Measurements from ENCODE around the gene IGF2BP3.
A peak's percentile ranks its signal among the peaks of the same experiment; 100 is the strongest.

The IGF2BP3 gene

DNA sequence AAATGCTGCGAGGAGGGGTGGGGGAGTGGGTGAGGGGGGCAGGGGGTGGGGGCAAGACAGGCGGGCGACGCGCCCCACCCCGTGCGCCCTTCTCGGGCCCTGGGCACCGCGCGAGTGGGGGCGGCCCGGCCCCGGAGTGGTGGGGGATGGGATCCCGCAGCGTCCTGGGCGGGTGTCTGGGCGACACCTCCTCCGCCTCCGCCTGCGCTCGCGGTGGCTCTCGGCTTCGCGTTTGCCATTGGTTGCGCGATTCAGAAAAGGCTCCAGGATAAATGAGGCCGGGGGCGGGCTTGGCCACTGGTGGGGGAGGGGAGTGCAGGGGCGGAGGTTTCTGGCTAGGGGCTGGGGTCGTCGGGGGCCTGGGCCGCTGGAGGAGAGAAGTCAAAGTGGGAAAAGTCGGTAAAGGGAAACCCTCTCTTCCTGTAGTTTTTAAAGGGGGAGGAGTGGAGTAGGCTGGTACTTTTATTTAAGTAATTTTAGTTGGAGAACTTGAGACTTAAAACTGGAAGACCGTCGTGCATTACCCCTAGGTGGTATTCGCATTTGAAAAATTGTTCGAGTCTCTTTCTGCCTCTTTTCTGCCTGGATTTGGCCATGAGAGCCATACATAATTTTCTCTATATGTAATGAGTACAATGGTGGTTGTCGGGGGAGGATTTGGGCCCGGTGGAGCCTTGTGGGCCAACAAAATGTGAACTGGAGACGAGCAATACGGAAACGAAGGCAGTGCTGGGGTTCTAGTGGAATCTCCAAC lies 992 bp upstream of the IGF2BP3 start:
- peak; percentile 33 for DNase-seq

GRCh38 chr7:23469961-23470250 lies 385 bp downstream of the IGF2BP3 start:
- DNase-seq = no peak

GRCh38 chr7:23469150-23469960 lies 936 bp downstream of the IGF2BP3 start:
- no peak for DNase-seq

DNA sequence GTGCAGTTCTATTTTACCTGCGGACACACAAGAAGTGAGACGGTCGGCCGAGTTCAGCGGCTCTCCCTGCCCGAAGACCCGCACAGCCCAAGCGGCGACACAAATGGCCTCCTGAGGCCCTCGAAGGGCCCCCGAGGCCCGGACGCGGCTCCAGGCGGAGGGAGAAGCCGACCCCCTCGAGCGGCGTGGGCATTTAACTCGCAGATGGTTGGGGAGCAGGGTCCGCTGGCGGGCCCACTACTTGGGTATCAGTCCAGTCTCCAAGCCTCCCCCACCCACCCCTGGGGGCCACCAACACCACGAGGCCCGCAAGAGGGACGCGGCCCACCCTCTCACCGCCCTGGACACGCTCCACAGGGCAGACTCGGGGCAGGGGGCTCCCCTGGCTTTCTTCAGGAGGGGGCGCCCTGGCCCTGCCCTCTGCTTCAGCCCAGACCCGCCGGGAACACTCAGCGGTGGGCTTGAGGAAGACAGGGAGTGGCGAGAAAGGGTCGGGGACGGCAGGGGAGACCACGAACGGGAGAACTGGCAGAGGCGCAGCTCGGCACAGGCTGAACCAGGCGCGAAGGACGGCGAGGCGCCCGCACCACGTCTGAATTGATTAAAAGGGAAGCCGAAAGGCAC lies 1.7 kb downstream of the IGF2BP3 start:
- DNase-seq = no peak

GRCh38 chr7:23467806-23468525 lies 2.3 kb downstream of the IGF2BP3 start:
- no peak for DNase-seq

GRCh38 chr7:23467291-23467805 lies 2.9 kb downstream of the IGF2BP3 start:
- no peak for DNase-seq

GRCh38 chr7:23462846-23463245 lies 7.4 kb downstream of the IGF2BP3 start:
- DNase-seq = no peak

GRCh38 chr7:23458044-23458443 lies 12.2 kb downstream of the IGF2BP3 start:
- no peak for DNase-seq

- DNase-seq = no peak
Observed at GRCh38 chr7:23456093-23456492, 14.2 kb downstream of the IGF2BP3 start.

DNA sequence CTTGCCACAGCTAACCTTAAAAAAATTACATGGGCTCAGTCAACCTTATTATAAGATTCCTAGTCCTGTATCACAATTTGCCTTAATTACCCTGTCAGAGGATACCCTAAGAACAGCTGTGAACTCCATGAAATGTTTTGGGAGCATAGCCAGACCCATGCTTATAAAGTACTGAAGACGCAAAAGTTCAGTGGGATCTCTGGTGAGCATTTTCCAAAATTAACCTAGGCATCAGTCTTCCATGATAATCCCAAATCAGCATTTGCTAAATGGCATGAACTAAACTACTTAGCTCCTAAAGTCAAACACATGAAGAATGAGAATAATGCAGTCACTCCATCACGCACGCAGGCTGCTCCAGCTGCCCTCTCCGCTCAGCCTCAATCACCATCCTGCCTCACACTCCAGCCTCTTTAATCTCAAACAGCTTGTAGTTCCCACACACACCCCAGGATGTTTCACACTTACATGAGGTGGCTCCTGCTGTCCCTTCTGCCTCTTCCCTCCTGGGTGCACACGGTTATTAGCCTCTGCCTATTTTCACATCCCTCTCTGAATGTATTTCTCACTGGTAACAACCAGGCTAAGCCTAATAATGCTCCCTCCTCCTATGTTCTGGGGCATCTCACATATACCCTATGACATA lies 15.3 kb downstream of the IGF2BP3 start:
- no peak for DNase-seq

DNA sequence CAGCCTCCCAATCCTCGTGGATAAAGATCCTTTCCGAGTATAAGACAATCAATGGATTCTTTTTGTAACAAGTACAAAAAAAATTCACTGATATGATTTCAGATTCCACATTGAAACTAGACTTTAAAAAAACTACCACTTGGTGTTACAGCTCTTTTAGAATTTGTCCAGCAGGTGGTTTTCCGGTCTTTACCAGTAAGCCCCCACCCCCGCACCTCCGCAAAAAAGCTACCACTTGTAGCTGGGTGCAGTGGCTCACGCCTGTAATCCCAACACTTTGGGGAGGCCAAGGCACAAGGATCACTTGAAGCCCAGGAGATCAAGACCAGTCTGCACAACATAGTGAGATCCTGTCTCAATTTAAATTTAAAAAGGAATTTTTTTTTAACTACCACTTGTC lies 19.8 kb downstream of the IGF2BP3 start:
- no peak for DNase-seq

GRCh38 chr7:23449941-23450340 lies 20.4 kb downstream of the IGF2BP3 start:
- DNase-seq = no peak

DNA sequence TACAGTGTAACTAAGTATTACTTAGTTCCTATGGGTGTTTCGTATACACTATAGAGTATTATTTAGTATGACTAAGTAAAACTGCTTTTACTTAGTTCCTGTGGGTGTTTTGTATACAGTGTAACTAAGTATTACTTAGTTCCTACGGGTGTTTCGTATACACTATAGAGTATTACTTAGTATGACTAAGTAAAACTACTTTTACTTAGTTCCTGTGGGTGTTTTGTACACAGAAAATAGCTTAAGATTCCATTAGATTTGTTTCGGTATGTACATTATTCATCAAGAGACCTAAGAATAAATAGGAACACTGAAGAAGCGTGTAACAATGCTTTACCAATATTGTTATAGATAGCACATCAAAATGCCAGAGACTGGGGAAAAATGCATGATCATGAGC lies 25.0 kb downstream of the IGF2BP3 start:
- DNase-seq = no peak

DNA sequence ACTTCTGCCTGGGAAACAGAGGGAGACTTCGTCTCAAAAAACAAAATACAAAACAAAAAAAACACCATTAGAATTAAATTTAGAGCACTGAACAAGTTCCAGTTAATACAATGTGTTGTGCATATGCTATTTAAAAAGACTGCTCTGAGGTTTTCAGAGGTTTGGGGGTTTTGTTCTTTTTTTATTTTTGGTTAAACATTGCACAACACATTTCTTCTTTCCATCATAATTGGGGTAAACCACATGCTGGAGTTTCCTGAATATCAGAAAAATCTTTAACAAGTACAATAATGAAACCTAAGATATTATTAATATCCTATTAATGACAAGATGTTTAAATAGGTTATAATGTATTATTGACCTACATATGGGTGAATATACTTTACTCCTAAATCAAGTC lies 26.3 kb downstream of the IGF2BP3 start:
- no peak for DNase-seq

- no peak for DNase-seq
Observed at GRCh38 chr7:23438171-23438570, 32.1 kb downstream of the IGF2BP3 start.

DNA sequence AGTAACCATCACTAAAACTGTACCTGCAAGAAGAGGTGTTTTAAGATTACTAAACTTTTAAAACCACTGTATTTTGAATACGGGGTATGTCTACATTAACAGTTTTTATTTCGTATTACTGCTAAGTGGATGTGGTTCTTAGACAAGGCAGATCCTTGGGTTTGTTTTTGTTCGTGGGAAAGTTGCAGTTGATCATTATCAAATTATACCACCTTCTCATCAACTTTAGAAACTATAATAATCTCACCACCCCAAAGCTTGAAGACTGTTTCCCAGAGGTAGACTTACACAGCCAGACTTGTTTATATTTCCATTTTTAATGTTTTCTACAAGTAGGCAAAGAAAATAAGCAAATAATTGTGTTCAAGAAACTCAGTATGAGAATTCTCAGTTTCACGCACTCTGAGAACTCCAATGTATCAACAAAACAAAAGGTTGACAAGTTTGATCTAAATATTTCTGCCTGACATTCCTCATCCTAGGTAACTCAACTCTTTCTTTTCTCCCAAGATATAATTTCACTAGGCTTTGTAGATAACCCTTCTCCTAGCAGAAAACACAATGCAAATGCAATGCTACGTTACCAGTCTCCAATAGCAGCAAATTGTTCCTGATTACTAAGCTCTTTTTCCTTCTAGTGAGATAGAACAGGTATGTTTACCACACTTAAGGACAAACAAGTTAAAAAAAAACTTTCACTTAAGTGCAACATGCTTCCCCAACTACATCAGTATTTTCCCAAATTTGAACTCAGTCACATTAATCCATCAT lies 36.0 kb downstream of the IGF2BP3 start:
- no peak for DNase-seq

GRCh38 chr7:23431702-23432199 lies 38.5 kb downstream of the IGF2BP3 start:
- no peak for DNase-seq

- no peak for DNase-seq
Observed at GRCh38 chr7:23430893-23431259, 39.4 kb downstream of the IGF2BP3 start.

- DNase-seq = no peak
Observed at GRCh38 chr7:23426876-23427275, 43.4 kb downstream of the IGF2BP3 start.

DNA sequence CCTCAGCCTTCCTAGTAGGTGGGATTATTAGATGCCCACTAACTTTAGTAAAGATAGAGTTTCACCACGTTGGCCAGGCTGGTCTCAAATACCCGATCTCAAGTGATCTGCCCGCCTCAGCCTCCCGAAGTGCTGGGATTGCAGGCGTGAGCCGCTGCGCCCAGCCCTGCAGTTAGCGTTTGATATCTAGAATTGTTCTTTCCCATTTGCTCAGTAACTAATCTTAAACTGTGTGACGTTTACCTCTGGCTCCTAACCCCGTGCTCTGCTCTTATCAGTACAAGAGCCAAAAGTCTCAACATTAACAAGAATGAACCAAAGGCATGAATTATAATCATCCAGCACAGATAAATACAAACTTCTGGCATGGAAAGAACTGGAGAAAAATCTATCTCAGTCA lies 47.4 kb downstream of the IGF2BP3 start:
- no peak for DNase-seq

DNA sequence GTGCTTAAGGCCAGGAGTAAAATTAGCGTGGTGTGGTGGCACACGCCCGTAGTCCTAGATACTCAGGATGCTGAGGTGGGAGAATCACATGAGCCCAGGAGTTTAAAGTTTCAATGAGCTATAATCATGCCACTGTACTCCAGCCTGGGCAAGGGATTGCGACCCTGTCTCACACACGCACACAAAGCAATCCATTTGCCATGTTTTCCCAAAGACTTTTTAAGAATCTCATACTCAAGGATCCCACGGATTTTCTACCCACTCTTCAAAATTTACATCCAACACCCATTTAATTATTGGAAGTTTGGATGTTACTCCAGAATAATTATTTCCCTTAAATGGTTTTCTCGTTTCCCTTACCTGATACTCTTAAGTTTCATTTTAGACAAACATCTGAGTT lies 47.9 kb downstream of the IGF2BP3 start:
- DNase-seq = no peak

DNA sequence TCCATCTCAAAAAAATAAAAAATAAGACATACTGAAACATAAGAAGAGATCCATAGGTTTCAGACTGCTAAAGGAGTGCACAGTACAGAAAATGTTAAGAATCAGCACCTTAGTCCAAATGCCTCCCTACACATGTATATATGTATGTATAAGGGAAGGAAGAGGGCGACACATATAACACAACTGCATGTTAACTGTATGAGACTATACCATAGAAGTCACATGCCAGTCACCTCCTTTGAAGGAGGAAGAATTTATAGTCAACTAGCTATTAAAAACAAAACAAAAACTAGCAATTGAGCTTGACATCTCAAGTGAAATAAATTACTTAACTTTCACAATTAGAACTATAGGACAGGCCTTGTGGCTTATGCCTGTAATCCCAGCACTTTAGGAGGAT lies 50.4 kb downstream of the IGF2BP3 start:
- no peak for DNase-seq

Data from stimulated activated CD4-positive, alpha-beta T cell treated with anti-CD3 and anti-CD28 coated beads, Interleukin-1b, Interleukin-23, amount 100 ng/mL, for 48 hours (primary cell).